OCI-LY7 (cell line): ENCODE measurements around the gene NKAIN2. TPM values are rescaled to one million over a fixed set of nuclear protein-coding genes. Genes with fewer than 3 reads are reported as not detected.

ENCODE experiments used
- BruUV-seq: library from RNA; stranded (reverse); fragments of 400-500 nt; replicated peaks from 2 replicates; lab custom pipeline; 2021; lab: Mats Ljungman, UMichigan
- CTCF ChIA-PET: fragments of 300-600 bp; sonication (Branson Sonifier 250); formaldehyde crosslinking; loops from one replicate; lab custom pipeline; 2022; ENCODE audit warnings: antibody characterized with exemption; ENCODE audit not compliant: unreplicated experiment; lab: Charles Lee
- POLR2A ChIA-PET: fragments of 300-600 bp; sonication (Branson Sonifier 250); formaldehyde crosslinking; loops from one replicate; lab custom pipeline; 2022; ENCODE audit warnings: antibody characterized with exemption; lab: Charles Lee
- DNase-seq: peaks from one replicate; pipeline ENCODE4 v3.0.0-alpha.2; 2015; ENCODE audit warnings: low spot score
- H2AFZ ChIP-seq: fragments of 200-600 bp; sonication (generic), shearing (Covaris generic); 2 replicates; pipeline ENCODE4 v1.6.1; 2014; ENCODE audit warnings: mild to moderate bottlenecking, antibody characterized with exemption, low read length, moderate library complexity
- H3K27ac ChIP-seq: fragments of 200-600 bp; sonication (generic); 2 replicates; pipeline ENCODE4 v1.5.1; 2014; ENCODE audit warnings: mixed run types, low read depth, mild to moderate bottlenecking, moderate library complexity, low read length, inconsistent platforms; ENCODE audit not compliant: poor library complexity, severe bottlenecking
- H3K36me3 ChIP-seq: fragments of 200-600 bp; sonication (generic); 2 replicates; pipeline ENCODE4 v1.6.1; 2014; ENCODE audit warnings: mild to moderate bottlenecking, antibody characterized with exemption, low read length, moderate library complexity, mixed read lengths; ENCODE audit not compliant: insufficient read depth
- H3K4me1 ChIP-seq: fragments of 200-600 bp; sonication (generic); 2 replicates; pipeline ENCODE4 v1.5.1; 2014; ENCODE audit warnings: mild to moderate bottlenecking, low read length; ENCODE audit not compliant: insufficient read depth, poor library complexity, severe bottlenecking
- H3K4me2 ChIP-seq: fragments of 200-600 bp; sonication (generic); 2 replicates; pipeline ENCODE4 v1.6.1; 2014; ENCODE audit warnings: mild to moderate bottlenecking, low read length
- H3K4me3 ChIP-seq: fragments of 200-600 bp; sonication (generic); 2 replicates; pipeline ENCODE4 v1.5.1; 2014; ENCODE audit warnings: mild to moderate bottlenecking, low read depth, low read length; ENCODE audit not compliant: poor library complexity, severe bottlenecking
- H3K79me2 ChIP-seq: fragments of 200-600 bp; sonication (generic); 2 replicates; pipeline ENCODE4 v1.6.1; 2016; ENCODE audit warnings: low read depth, mild to moderate bottlenecking, low read length, moderate library complexity, mixed read lengths; ENCODE audit not compliant: insufficient read depth
- H3K9me2 ChIP-seq: fragments of 200-600 bp; sonication (generic); 2 replicates; pipeline ENCODE4 v1.6.1; 2016; ENCODE audit warnings: mild to moderate bottlenecking, low read length, mixed read lengths; ENCODE audit not compliant: insufficient read depth
- H3K9me3 ChIP-seq: fragments of 200-600 bp; sonication (generic); 2 replicates; pipeline ENCODE4 v1.6.1; 2014; ENCODE audit warnings: mild to moderate bottlenecking, mixed run types, low read length, mixed read lengths
- H4K20me1 ChIP-seq: fragments of 200-600 bp; sonication (generic); 2 replicates; pipeline ENCODE4 v1.6.1; 2014; ENCODE audit warnings: mild to moderate bottlenecking, antibody characterized with exemption, low read length, moderate library complexity, mixed read lengths; ENCODE audit not compliant: insufficient read depth
- CTCF ChIP-seq: fragments of 200-600 bp; sonication (generic); conservative IDR thresholded peaks from 2 replicates; pipeline ENCODE4 v1.5.1; 2014; ENCODE audit warnings: mild to moderate bottlenecking, antibody characterized with exemption, low read length, moderate library complexity, mixed read lengths
- EZH2phosphoT487 ChIP-seq: fragments of 200-600 bp; sonication (generic); IDR thresholded peaks from 2 replicates; pipeline ENCODE4 v1.6.1; 2018; ENCODE audit warnings: low read depth, borderline replicate concordance, mild to moderate bottlenecking, mixed run types, antibody characterized with exemption, low read length, moderate library complexity, mixed read lengths
- intact Hi-C: fragments of 100-400 bp; cut with micrococcal nuclease; formaldehyde crosslinking; loops from one replicate; pipeline ENCODE4 v1.10.0; 2022; ENCODE audit not compliant: unreplicated experiment
- total RNA-seq, 2 experiments: library from RNA; depleted of rRNA in 1 of 2; stranded (reverse); fragments of >200 nt in 1 of 2; shearing (Covaris generic) in 1 of 2; gene quantifications; 2 replicates each; pipeline ENCODE4 v1.2.3, GENCODE V29; 2014 to 2022

NKAIN2 gene
- total RNA-seq, 2 experiments from 2014 or later = not detected

GRCh38 chr6:124780623-124781022 is 977.0 kb downstream of the NKAIN2 start:
- POLR2A ChIA-PET = interaction anchor here (1.2 kb wide), 1 partner anchor 511 kb away, joined by 3 read pairs; no protein-coding TSS in a partner anchor
- intact Hi-C loops = no loop called here
- H3K4me1 ChIP-seq = no peaks in the 10 kb centered on the region
- no peaks in the 10 kb centered on the region for H3K9me2 ChIP-seq
- H3K36me3 ChIP-seq = no peaks in the 10 kb centered on the region
- H3K9me3 ChIP-seq = no peaks in the 10 kb centered on the region
- no peak overlapping the region for H3K27ac ChIP-seq
- no peak overlapping the region for H3K4me3 ChIP-seq
- CTCF ChIA-PET = no interaction called here
- DNase-seq = no peak
- H3K79me2 ChIP-seq = no peaks in the 10 kb centered on the region
- no peak overlapping the region for H2AFZ ChIP-seq
- BruUV-seq = no TSS peak
- no peak for TF ChIP-seq CTCF
- no peak for TF ChIP-seq EZH2phosphoT487
- no peaks in the 10 kb centered on the region for H4K20me1 ChIP-seq
- no peak overlapping the region for H3K4me2 ChIP-seq

GRCh38 chr6:124783344-124783743 is 979.7 kb downstream of the NKAIN2 start:
- no peak for DNase-seq
- no peak for TF ChIP-seq CTCF
- TF ChIP-seq EZH2phosphoT487 = no peak
- no TSS peak for BruUV-seq
- POLR2A ChIA-PET = no interaction called here
- intact Hi-C loops = no loop called here
- no peaks in the 10 kb centered on the region for H3K9me3 ChIP-seq
- H3K4me3 ChIP-seq = no peak overlapping the region
- H2AFZ ChIP-seq = no peak overlapping the region
- no peaks in the 10 kb centered on the region for H3K79me2 ChIP-seq
- H3K9me2 ChIP-seq = no peaks in the 10 kb centered on the region
- H4K20me1 ChIP-seq = no peaks in the 10 kb centered on the region
- no peak overlapping the region for H3K4me2 ChIP-seq
- H3K4me1 ChIP-seq = no peaks in the 10 kb centered on the region
- no peak overlapping the region for H3K27ac ChIP-seq
- H3K36me3 ChIP-seq = no peaks in the 10 kb centered on the region
- CTCF ChIA-PET = no interaction called here

GRCh38 chr6:124791156-124791555 is 987.5 kb downstream of the NKAIN2 start:
- no peak for DNase-seq
- Histone ChIP-seq H3K4me2 (no peak overlapping the region), H3K79me2 (no peaks in the 10 kb centered on the region), H3K4me3 (no peak overlapping the region), H4K20me1 (no peaks in the 10 kb centered on the region), H2AFZ (no peak overlapping the region), H3K36me3 (no peaks in the 10 kb centered on the region), H3K4me1 (no peaks in the 10 kb centered on the region), H3K9me2 (no peaks in the 10 kb centered on the region), H3K9me3 (no peaks in the 10 kb centered on the region), H3K27ac (no peak overlapping the region)
- intact Hi-C loops = loop anchor here (10.0 kb wide), 1 partner anchor 396 kb away; no protein-coding TSS in a partner anchor
- ChIA-PET POLR2A (no interaction called here), CTCF (no interaction called here)
- TF ChIP-seq EZH2phosphoT487 = no peak
- no peak for TF ChIP-seq CTCF
- BruUV-seq = no TSS peak
